SU-DHL-6 (cell line): ENCODE results near the gene COPE.

ENCODE experiments used
- EZH2phosphoT487 ChIP-seq: fragments of 200-600 bp; sonication (generic), shearing (Covaris generic); conservative IDR thresholded peaks from 2 replicates; pipeline ENCODE4 v1.6.1; 2018; ENCODE audit warnings: mild to moderate bottlenecking, antibody characterized with exemption, low read length, moderate library complexity, mixed read lengths
- TF ChIP-seq, protein P1 (sequence below): fragments of 200-600 bp; sonication (generic); IDR thresholded peaks from one replicate; pipeline ENCODE4 v1.5.1; 2017; ENCODE audit warnings: antibody characterized with exemption, mild to moderate bottlenecking, low read length, moderate library complexity; ENCODE audit not compliant: insufficient read depth, poor library complexity, severe bottlenecking

DNA sequence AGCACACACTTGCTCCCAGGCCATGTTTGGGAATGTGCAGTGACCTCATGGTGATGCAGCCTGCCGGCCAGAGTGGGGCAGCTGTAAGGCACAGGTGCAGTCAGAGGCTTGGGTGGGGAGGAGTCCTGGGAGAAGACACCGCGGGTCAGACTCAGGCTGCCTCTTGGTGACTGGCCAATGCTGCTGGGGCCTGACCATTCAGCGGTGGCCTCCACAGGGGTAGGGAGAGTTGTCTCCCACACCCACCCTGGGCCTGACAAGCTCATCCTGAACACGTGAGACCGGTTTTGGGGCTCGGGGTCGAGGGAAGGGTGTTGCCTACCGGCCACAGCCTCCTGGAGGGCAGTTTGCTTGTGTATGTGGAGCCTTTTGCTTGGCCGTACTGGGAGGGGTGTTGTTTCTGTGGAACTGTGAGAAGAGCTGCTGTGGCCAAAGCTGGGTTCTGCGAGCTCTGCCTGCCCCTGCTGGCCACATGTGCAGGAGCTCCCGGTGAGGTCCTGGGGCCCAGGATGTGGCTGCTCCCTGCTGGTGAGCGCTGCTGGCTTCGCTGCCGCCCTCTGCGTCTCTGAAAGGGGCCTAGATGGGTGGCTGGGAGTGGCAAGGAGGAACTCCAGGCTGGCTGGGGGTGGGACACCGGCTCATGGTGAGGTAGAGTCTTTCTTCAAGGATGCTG is 65.3 kb downstream of the COPE start:
- TF ChIP-seq, protein P1, sequence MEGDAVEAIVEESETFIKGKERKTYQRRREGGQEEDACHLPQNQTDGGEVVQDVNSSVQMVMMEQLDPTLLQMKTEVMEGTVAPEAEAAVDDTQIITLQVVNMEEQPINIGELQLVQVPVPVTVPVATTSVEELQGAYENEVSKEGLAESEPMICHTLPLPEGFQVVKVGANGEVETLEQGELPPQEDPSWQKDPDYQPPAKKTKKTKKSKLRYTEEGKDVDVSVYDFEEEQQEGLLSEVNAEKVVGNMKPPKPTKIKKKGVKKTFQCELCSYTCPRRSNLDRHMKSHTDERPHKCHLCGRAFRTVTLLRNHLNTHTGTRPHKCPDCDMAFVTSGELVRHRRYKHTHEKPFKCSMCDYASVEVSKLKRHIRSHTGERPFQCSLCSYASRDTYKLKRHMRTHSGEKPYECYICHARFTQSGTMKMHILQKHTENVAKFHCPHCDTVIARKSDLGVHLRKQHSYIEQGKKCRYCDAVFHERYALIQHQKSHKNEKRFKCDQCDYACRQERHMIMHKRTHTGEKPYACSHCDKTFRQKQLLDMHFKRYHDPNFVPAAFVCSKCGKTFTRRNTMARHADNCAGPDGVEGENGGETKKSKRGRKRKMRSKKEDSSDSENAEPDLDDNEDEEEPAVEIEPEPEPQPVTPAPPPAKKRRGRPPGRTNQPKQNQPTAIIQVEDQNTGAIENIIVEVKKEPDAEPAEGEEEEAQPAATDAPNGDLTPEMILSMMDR: no peak
- no peak for TF ChIP-seq EZH2phosphoT487
